OCI-LY7 (cell line): ENCODE data around the gene LRRC3C. TPM values are rescaled to one million over a fixed set of nuclear protein-coding genes. Genes with fewer than 3 reads are reported as not detected.

Experiments
- BruUV-seq: library from RNA; stranded (reverse); fragments of 400-500 nt; replicated peaks from 2 replicates; lab custom pipeline; 2021; lab: Mats Ljungman, UMichigan
- CTCF ChIA-PET: fragments of 300-600 bp; sonication (Branson Sonifier 250); formaldehyde crosslinking; loops from one replicate; lab custom pipeline; 2022; ENCODE audit warnings: antibody characterized with exemption; ENCODE audit not compliant: unreplicated experiment; lab: Charles Lee
- POLR2A ChIA-PET: fragments of 300-600 bp; sonication (Branson Sonifier 250); formaldehyde crosslinking; loops from one replicate; lab custom pipeline; 2022; ENCODE audit warnings: antibody characterized with exemption; lab: Charles Lee
- DNase-seq: peaks from one replicate; pipeline ENCODE4 v3.0.0-alpha.2; 2015; ENCODE audit warnings: low spot score
- H2AFZ ChIP-seq: fragments of 200-600 bp; sonication (generic), shearing (Covaris generic); 2 replicates; pipeline ENCODE4 v1.6.1; 2014; ENCODE audit warnings: mild to moderate bottlenecking, antibody characterized with exemption, low read length, moderate library complexity
- H3K27ac ChIP-seq: fragments of 200-600 bp; sonication (generic); 2 replicates; pipeline ENCODE4 v1.5.1; 2014; ENCODE audit warnings: mixed run types, low read depth, mild to moderate bottlenecking, moderate library complexity, low read length, inconsistent platforms; ENCODE audit not compliant: poor library complexity, severe bottlenecking
- H3K36me3 ChIP-seq: fragments of 200-600 bp; sonication (generic); 2 replicates; pipeline ENCODE4 v1.6.1; 2014; ENCODE audit warnings: mild to moderate bottlenecking, antibody characterized with exemption, low read length, moderate library complexity, mixed read lengths; ENCODE audit not compliant: insufficient read depth
- H3K4me1 ChIP-seq: fragments of 200-600 bp; sonication (generic); 2 replicates; pipeline ENCODE4 v1.5.1; 2014; ENCODE audit warnings: mild to moderate bottlenecking, low read length; ENCODE audit not compliant: insufficient read depth, poor library complexity, severe bottlenecking
- H3K4me2 ChIP-seq: fragments of 200-600 bp; sonication (generic); 2 replicates; pipeline ENCODE4 v1.6.1; 2014; ENCODE audit warnings: mild to moderate bottlenecking, low read length
- H3K4me3 ChIP-seq: fragments of 200-600 bp; sonication (generic); 2 replicates; pipeline ENCODE4 v1.5.1; 2014; ENCODE audit warnings: mild to moderate bottlenecking, low read depth, low read length; ENCODE audit not compliant: poor library complexity, severe bottlenecking
- H3K79me2 ChIP-seq: fragments of 200-600 bp; sonication (generic); 2 replicates; pipeline ENCODE4 v1.6.1; 2016; ENCODE audit warnings: low read depth, mild to moderate bottlenecking, low read length, moderate library complexity, mixed read lengths; ENCODE audit not compliant: insufficient read depth
- H3K9me2 ChIP-seq: fragments of 200-600 bp; sonication (generic); 2 replicates; pipeline ENCODE4 v1.6.1; 2016; ENCODE audit warnings: mild to moderate bottlenecking, low read length, mixed read lengths; ENCODE audit not compliant: insufficient read depth
- H3K9me3 ChIP-seq: fragments of 200-600 bp; sonication (generic); 2 replicates; pipeline ENCODE4 v1.6.1; 2014; ENCODE audit warnings: mild to moderate bottlenecking, mixed run types, low read length, mixed read lengths
- H4K20me1 ChIP-seq: fragments of 200-600 bp; sonication (generic); 2 replicates; pipeline ENCODE4 v1.6.1; 2014; ENCODE audit warnings: mild to moderate bottlenecking, antibody characterized with exemption, low read length, moderate library complexity, mixed read lengths; ENCODE audit not compliant: insufficient read depth
- EZH2phosphoT487 ChIP-seq: fragments of 200-600 bp; sonication (generic); IDR thresholded peaks from 2 replicates; pipeline ENCODE4 v1.6.1; 2018; ENCODE audit warnings: low read depth, borderline replicate concordance, mild to moderate bottlenecking, mixed run types, antibody characterized with exemption, low read length, moderate library complexity, mixed read lengths
- intact Hi-C: fragments of 100-400 bp; cut with micrococcal nuclease; formaldehyde crosslinking; loops from one replicate; pipeline ENCODE4 v1.10.0; 2022; ENCODE audit not compliant: unreplicated experiment
- total RNA-seq, 2 experiments: library from RNA; depleted of rRNA in 1 of 2; stranded (reverse); fragments of >200 nt in 1 of 2; shearing (Covaris generic) in 1 of 2; gene quantifications; 2 replicates each; pipeline ENCODE4 v1.2.3, GENCODE V29; 2014 to 2022
- TF ChIP-seq, protein P1 (sequence below): fragments of 200-600 bp; sonication (generic); conservative IDR thresholded peaks from 2 replicates; pipeline ENCODE4 v1.5.1; 2014; ENCODE audit warnings: mild to moderate bottlenecking, antibody characterized with exemption, low read length, moderate library complexity, mixed read lengths

The LRRC3C gene
- total RNA-seq, 2 experiments from 2014 or later, result not detected

GRCh38 chr17:39923230-39923629 is 4.3 kb upstream of the LRRC3C start:
- CTCF ChIA-PET, result no interaction called here
- Histone ChIP-seq H4K20me1 (no peaks in the 10 kb centered on the region), H3K4me2 (no peak overlapping the region), H3K27ac (no peak overlapping the region), H2AFZ (no peak overlapping the region), H3K9me2 (no peaks in the 10 kb centered on the region), H3K9me3 (no peaks in the 10 kb centered on the region), H3K36me3 (peaks cover 52% of the 10 kb centered on the region), H3K4me3 (no peak overlapping the region), H3K4me1 (peaks cover 41% of the 10 kb centered on the region), H3K79me2 (peaks cover 35% of the 10 kb centered on the region)
- no peak for DNase-seq
- TF ChIP-seq, protein P1, sequence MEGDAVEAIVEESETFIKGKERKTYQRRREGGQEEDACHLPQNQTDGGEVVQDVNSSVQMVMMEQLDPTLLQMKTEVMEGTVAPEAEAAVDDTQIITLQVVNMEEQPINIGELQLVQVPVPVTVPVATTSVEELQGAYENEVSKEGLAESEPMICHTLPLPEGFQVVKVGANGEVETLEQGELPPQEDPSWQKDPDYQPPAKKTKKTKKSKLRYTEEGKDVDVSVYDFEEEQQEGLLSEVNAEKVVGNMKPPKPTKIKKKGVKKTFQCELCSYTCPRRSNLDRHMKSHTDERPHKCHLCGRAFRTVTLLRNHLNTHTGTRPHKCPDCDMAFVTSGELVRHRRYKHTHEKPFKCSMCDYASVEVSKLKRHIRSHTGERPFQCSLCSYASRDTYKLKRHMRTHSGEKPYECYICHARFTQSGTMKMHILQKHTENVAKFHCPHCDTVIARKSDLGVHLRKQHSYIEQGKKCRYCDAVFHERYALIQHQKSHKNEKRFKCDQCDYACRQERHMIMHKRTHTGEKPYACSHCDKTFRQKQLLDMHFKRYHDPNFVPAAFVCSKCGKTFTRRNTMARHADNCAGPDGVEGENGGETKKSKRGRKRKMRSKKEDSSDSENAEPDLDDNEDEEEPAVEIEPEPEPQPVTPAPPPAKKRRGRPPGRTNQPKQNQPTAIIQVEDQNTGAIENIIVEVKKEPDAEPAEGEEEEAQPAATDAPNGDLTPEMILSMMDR, result no peak
- no peak for TF ChIP-seq EZH2phosphoT487
- no TSS peak for BruUV-seq
- POLR2A ChIA-PET, result interaction anchor here (1.0 kb wide), 1 partner anchor 143 kb away, joined by 4 read pairs; no protein-coding TSS in a partner anchor
- intact Hi-C loops, result no loop called here

GRCh38 chr17:39923836-39924690 is 3.5 kb upstream of the LRRC3C start:
- POLR2A ChIA-PET, result no interaction called here
- intact Hi-C loops, result no loop called here
- Histone ChIP-seq H3K27ac (peak overlapping the region; percentile 65), H3K79me2 (peaks cover 35% of the 10 kb centered on the region), H3K36me3 (peaks cover 49% of the 10 kb centered on the region), H3K4me3 (peak overlapping the region; percentile 91), H3K9me2 (no peaks in the 10 kb centered on the region), H3K4me1 (peaks cover 44% of the 10 kb centered on the region), H2AFZ (no peak overlapping the region), H3K4me2 (peak overlapping the region; percentile 97), H3K9me3 (no peaks in the 10 kb centered on the region), H4K20me1 (no peaks in the 10 kb centered on the region)
- BruUV-seq, result no TSS peak
- no peak for DNase-seq
- CTCF ChIA-PET, result no interaction called here
- TF ChIP-seq, protein P1, result peak; percentile 76
- no peak for TF ChIP-seq EZH2phosphoT487

DNA sequence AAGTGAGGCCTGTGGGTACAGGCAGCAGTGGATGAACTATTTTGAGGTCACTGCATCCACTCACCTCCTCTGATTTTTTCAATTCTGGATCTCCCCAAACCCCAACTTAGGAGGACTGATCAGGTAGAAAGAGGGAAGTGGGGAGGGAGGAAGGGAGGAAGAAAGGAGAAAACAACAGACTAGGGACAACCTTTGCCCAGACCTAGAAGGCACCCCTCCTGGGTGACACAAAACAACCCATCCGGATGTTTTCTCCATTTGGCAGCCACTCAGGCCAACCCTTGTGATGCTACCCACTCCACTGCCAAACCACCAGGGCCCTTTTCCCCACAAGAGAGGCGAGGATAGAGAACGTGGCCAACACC is 2.9 kb upstream of the LRRC3C start:
- Histone ChIP-seq H3K9me3 (no peaks in the 10 kb centered on the region), H3K36me3 (peaks cover 45% of the 10 kb centered on the region), H3K79me2 (peaks cover 35% of the 10 kb centered on the region), H3K4me3 (peak overlapping the region; percentile 91), H3K4me1 (peaks cover 49% of the 10 kb centered on the region), H3K9me2 (no peaks in the 10 kb centered on the region), H3K27ac (peak overlapping the region; percentile 65), H3K4me2 (peak overlapping the region; percentile 97), H4K20me1 (no peaks in the 10 kb centered on the region), H2AFZ (no peak overlapping the region)
- DNase-seq, result no peak
- ChIA-PET POLR2A (no interaction called here), CTCF (no interaction called here)
- BruUV-seq, result no TSS peak
- TF ChIP-seq EZH2phosphoT487, result no peak
- TF ChIP-seq, protein P1, result peak; percentile 40; the same call in 1 of the 2 replicates
- intact Hi-C loops, result loop anchor here (5.0 kb wide), 1 partner anchor 147 kb away; no protein-coding TSS in a partner anchor
